Transverse colon (tissue), 4 donors: ENCODE measurements around the gene PPP1R36. TPM values are rescaled to one million over a fixed set of nuclear protein-coding genes. Genes with fewer than 3 reads are reported as not detected.

Experiments
- DNase-seq: peaks from one replicate; pipeline ENCODE4 v3.0.0-alpha.2; 2019
- H3K27ac ChIP-seq, 4 donors: fragments of 200-600 bp; sonication (generic); 2 replicates each; pipeline ENCODE4 v1.5.1; 2016 to 2018; ENCODE audit warnings: inconsistent platforms in 4 of 4
- H3K27me3 ChIP-seq: fragments of 200-600 bp; sonication (generic); 2 replicates; pipeline ENCODE4 v1.5.1; 2017; ENCODE audit warnings: inconsistent platforms
- H3K36me3 ChIP-seq, 4 donors: fragments of 200-600 bp; sonication (generic); 2 replicates each; pipeline ENCODE4 v1.5.1; 2017 to 2019; ENCODE audit warnings: inconsistent platforms in 4 of 4
- H3K4me1 ChIP-seq, 4 donors: fragments of 200-600 bp; sonication (generic); 2 replicates each; pipeline ENCODE4 v1.5.1; 2017 to 2020; ENCODE audit warnings: inconsistent platforms in 4 of 4
- H3K4me3 ChIP-seq, 4 donors: fragments of 200-600 bp; sonication (generic); 1 replicate in 1 of 4; 2 replicates in 3 of 4; pipeline versions ENCODE4 v1.5.1 to v1.6.1; 2017 to 2019; ENCODE audit warnings: inconsistent platforms in 4 of 4
- H3K9me3 ChIP-seq, 2 donors: fragments of 200-600 bp; sonication (generic); 2 replicates each; pipeline ENCODE4 v1.5.1; 2017 to 2019; ENCODE audit warnings: inconsistent platforms in 2 of 2
- EP300 ChIP-seq: sonication (generic); formaldehyde crosslinking; IDR thresholded peaks from one replicate; pipeline ENCODE4 v1.6.1; 2017; ENCODE audit warnings: antibody characterized with exemption, low read depth
- POLR2A ChIP-seq: fragments of 450-650 bp; IDR thresholded peaks from one replicate; pipeline ENCODE4 v1.6.1; 2016; ENCODE audit warnings: antibody characterized with exemption, mild to moderate bottlenecking, moderate library complexity
- POLR2AphosphoS5 ChIP-seq, 3 donors: sonication (generic); formaldehyde crosslinking; IDR thresholded peaks; one replicate each; pipeline ENCODE4 v1.6.1; 2016; ENCODE audit warnings: antibody characterized with exemption in 3 of 3
- WGBS, 2 donors: methylation state at CpG; one replicate each; pipeline ENCODE4 v1.1.5; 2018; ENCODE audit warnings: low coverage in 1 of 2; 5-methylcytosine and 5-hydroxymethylcytosine counted together
- in situ Hi-C, 4 donors: fragments of 200-750 bp; cut with MboI; loops; one replicate each; pipeline versions ENCODE4 v1.15.0 to v1.15.1; 2017; ENCODE audit warnings: low sequenced_read_pairs in 3 of 4, low pct_ligation_motif_present in 1 of 4, low pct_unique_long_range_greater_than_20kb in 1 of 4
- intact Hi-C: fragments of 100-400 bp; cut with DNase I; formaldehyde crosslinking; loops from one replicate; pipeline ENCODE4 v1.15.1; 2023; ENCODE audit warnings: low total_unique reads
- total RNA-seq, 4 donors: library from RNA; depleted of rRNA; stranded (reverse); fragments of >200 nt; gene quantifications; one replicate each; pipeline ENCODE4 v1.1.0, GENCODE V29; 2016
- TF ChIP-seq, protein P1 (sequence below), 5 experiments: fragments of 200-600 bp in 3 of 5; fragments of 450-650 bp in 2 of 5; sonication (generic) in 3 of 5; IDR thresholded peaks; 1 replicate in 2 of 5; 2 replicates in 3 of 5; pipeline ENCODE4 v1.5.1; 2016 to 2017; ENCODE audit warnings: antibody characterized with exemption in 5 of 5, inconsistent platforms in 3 of 5, mild to moderate bottlenecking in 2 of 5, moderate library complexity in 1 of 5

Gene PPP1R36
- total RNA-seq, 4 donors from 2014 or later: 2.4 to 11.2 (median 9.1) TPM

GRCh38 chr14:64525354-64525753 lies 24.4 kb upstream of the PPP1R36 start:
- 92 to 97% methylated on average over 2 of the region's 2 CpGs for WGBS, 2 donors
- in situ Hi-C loops: loop anchor here in 2 of 4 donors (25.0 kb wide), 2 partner anchors 112 to 237 kb away; no protein-coding TSS in a partner anchor
- peaks cover 0 to 22% (median 9%) of the 10 kb centered on the region in 4 donors for H3K36me3 ChIP-seq
- no peak overlapping the region for H3K4me3 ChIP-seq
- peaks cover 0 to 3% (median 0%) of the 10 kb centered on the region in 4 donors for H3K4me1 ChIP-seq
- no peaks in the 10 kb centered on the region for H3K27me3 ChIP-seq
- TF ChIP-seq, protein P1, sequence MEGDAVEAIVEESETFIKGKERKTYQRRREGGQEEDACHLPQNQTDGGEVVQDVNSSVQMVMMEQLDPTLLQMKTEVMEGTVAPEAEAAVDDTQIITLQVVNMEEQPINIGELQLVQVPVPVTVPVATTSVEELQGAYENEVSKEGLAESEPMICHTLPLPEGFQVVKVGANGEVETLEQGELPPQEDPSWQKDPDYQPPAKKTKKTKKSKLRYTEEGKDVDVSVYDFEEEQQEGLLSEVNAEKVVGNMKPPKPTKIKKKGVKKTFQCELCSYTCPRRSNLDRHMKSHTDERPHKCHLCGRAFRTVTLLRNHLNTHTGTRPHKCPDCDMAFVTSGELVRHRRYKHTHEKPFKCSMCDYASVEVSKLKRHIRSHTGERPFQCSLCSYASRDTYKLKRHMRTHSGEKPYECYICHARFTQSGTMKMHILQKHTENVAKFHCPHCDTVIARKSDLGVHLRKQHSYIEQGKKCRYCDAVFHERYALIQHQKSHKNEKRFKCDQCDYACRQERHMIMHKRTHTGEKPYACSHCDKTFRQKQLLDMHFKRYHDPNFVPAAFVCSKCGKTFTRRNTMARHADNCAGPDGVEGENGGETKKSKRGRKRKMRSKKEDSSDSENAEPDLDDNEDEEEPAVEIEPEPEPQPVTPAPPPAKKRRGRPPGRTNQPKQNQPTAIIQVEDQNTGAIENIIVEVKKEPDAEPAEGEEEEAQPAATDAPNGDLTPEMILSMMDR (IDR thresholded peaks at IDR 0.05): no peak
- TF ChIP-seq EP300 (no peak), POLR2AphosphoS5 (IDR thresholded peaks at IDR 0.05) (no peak), POLR2A (no peak)
- intact Hi-C loops: no loop called here
- DNase-seq: no peak
- no peak overlapping the region for H3K27ac ChIP-seq
- H3K9me3 ChIP-seq: no peaks in the 10 kb centered on the region

DNA sequence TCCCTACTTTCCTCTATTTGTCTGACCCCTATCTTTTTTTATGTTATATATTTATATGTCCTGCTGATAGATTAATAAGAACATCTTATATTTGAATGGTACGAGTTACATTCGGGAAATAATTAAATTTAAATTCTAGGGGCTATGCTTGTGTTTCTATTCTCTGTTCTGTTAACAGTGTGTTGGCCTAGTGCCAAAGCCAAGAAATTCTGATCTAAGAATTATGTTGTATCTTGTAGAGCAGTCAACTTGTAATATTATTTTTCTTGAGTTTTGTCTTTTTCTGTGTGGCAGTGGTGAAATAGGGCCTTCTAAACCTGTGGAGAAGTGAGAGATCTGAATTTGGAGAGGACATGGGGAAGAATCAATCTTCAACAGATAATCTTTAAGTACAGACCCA lies 18.2 kb upstream of the PPP1R36 start:
- H3K4me1 ChIP-seq: no peaks in the 10 kb centered on the region
- 81 to 86% methylated on average over 2 of the region's 2 CpGs for WGBS, 2 donors
- in situ Hi-C loops (loop anchor here in 2 of 4 donors (25.0 kb wide), 2 partner anchors 106 to 231 kb away; no protein-coding TSS in a partner anchor), intact Hi-C loops (no loop called here)
- no peaks in the 10 kb centered on the region for H3K27me3 ChIP-seq
- H3K4me3 ChIP-seq: no peak overlapping the region
- H3K9me3 ChIP-seq: no peaks in the 10 kb centered on the region
- H3K36me3 ChIP-seq: no peaks in the 10 kb centered on the region
- no peak for TF ChIP-seq EP300
- TF ChIP-seq POLR2A: no peak
- TF ChIP-seq POLR2AphosphoS5 (IDR thresholded peaks at IDR 0.05): no peak
- TF ChIP-seq, protein P1 (IDR thresholded peaks at IDR 0.05): no peak
- H3K27ac ChIP-seq: no peak overlapping the region
- no peak for DNase-seq

- H3K9me3 ChIP-seq: no peaks in the 10 kb centered on the region
- H3K27me3 ChIP-seq: peaks cover 8% of the 10 kb centered on the region
- in situ Hi-C loops: loop anchor here in 2 of 4 donors (25.0 kb wide), 2 partner anchors 101 to 226 kb away; no protein-coding TSS in a partner anchor
- no peak overlapping the region for H3K4me3 ChIP-seq
- DNase-seq: no peak
- H3K36me3 ChIP-seq: no peaks in the 10 kb centered on the region
- peaks cover 0 to 13% (median 7%) of the 10 kb centered on the region in 4 donors for H3K4me1 ChIP-seq
- intact Hi-C loops: no loop called here
- WGBS, 2 donors: 84 to 88% methylated on average over 4 of the region's 4 CpGs
- H3K27ac ChIP-seq: no peak overlapping the region
- TF ChIP-seq EP300 (no peak), POLR2AphosphoS5 (IDR thresholded peaks at IDR 0.05) (no peak), POLR2A (no peak)
- TF ChIP-seq, protein P1 (IDR thresholded peaks at IDR 0.05): no peak
Measured at GRCh38 chr14:64536488-64537245, 13.1 kb upstream of the PPP1R36 start.
